Keratinocyte (primary cell): Measurements from ENCODE around the gene FBRS. TPM values are rescaled to one million over a fixed set of nuclear protein-coding genes. Genes with fewer than 3 reads are reported as not detected.
"Not testable (repeated sequence)": the region's sequence is repeated elsewhere in the genome, so short reads cannot be mapped to it uniquely, and the experiment has no call there.

ENCODE experiments used
- DNase-seq: peaks from one replicate; pipeline ENCODE4 v3.0.0-alpha.2; 2011; ENCODE audit warnings: low read depth, missing footprints, low spot score
- FAIRE-seq: peaks from 2 replicates; lab custom pipeline; 2011; peaks lifted over from hg19 to GRCh38; lab: Jason Lieb, UNC
- H2AFZ ChIP-seq: 2 replicates; pipeline ENCODE4 v1.6.0; 2012; ENCODE audit warnings: low read length, control low read depth, inconsistent platforms; ENCODE audit not compliant: control insufficient read depth
- H3K27ac ChIP-seq: 2 replicates; pipeline ENCODE4 v1.5.1; 2011; ENCODE audit warnings: low read length; ENCODE audit not compliant: control insufficient read depth, insufficient read depth
- H3K27me3 ChIP-seq: 3 replicates; pipeline ENCODE4 v1.6.0; 2011; ENCODE audit warnings: low read length; ENCODE audit not compliant: control insufficient read depth, insufficient read depth; ENCODE audit errors: extremely low read depth
- H3K36me3 ChIP-seq, 2 experiments: 2 replicates in 1 of 2; 3 replicates in 1 of 2; pipeline ENCODE4 v1.5.1; 2011; ENCODE audit warnings: low read length in 2 of 2, mild to moderate bottlenecking in 1 of 2; ENCODE audit not compliant: control insufficient read depth in 2 of 2, insufficient read depth in 2 of 2; ENCODE audit errors: extremely low read depth in 1 of 2
- H3K4me1 ChIP-seq: 3 replicates; pipeline ENCODE4 v1.5.1; 2011; ENCODE audit warnings: low read length; ENCODE audit not compliant: control insufficient read depth, insufficient read depth; ENCODE audit errors: extremely low read depth
- H3K4me2 ChIP-seq: 3 replicates; pipeline ENCODE4 v1.6.0; 2011; ENCODE audit warnings: low read depth, low read length; ENCODE audit not compliant: control insufficient read depth, insufficient read depth; ENCODE audit errors: extremely low read depth
- H3K4me3 ChIP-seq, 3 experiments: fragments of 200-600 bp in 1 of 3; sonication (generic) in 1 of 3; 2 replicates in 2 of 3; 3 replicates in 1 of 3; pipeline ENCODE4 v1.5.1; 2011 to 2016; ENCODE audit warnings: low read length in 3 of 3, mild to moderate bottlenecking in 3 of 3, control low read depth in 2 of 3, inconsistent platforms in 1 of 3, low read depth in 1 of 3, mixed read lengths in 1 of 3, mixed run types in 1 of 3, moderate library complexity in 1 of 3; ENCODE audit not compliant: control insufficient read depth in 2 of 3, insufficient read depth in 2 of 3; ENCODE audit errors: extremely low read depth in 1 of 3
- H3K79me2 ChIP-seq: 2 replicates; pipeline ENCODE4 v1.6.0; 2012; ENCODE audit warnings: low read length; ENCODE audit not compliant: control insufficient read depth, insufficient read depth
- H3K9ac ChIP-seq: 3 replicates; pipeline ENCODE4 v1.6.0; 2011; ENCODE audit warnings: low read length; ENCODE audit not compliant: control insufficient read depth, insufficient read depth; ENCODE audit errors: extremely low read depth
- H3K9me1 ChIP-seq: 3 replicates; pipeline ENCODE4 v1.6.0; 2011; ENCODE audit warnings: low read length; ENCODE audit not compliant: control insufficient read depth, insufficient read depth; ENCODE audit errors: extremely low read depth
- H3K9me3 ChIP-seq: 2 replicates; pipeline ENCODE4 v1.5.1; 2012; ENCODE audit warnings: low read depth, low read length; ENCODE audit not compliant: control insufficient read depth
- H4K20me1 ChIP-seq: 3 replicates; pipeline ENCODE4 v1.6.0; 2011; ENCODE audit warnings: low read length; ENCODE audit not compliant: control insufficient read depth, insufficient read depth; ENCODE audit errors: extremely low read depth
- EZH2 ChIP-seq: IDR thresholded peaks from one replicate; pipeline ENCODE4 v1.6.1; 2012; ENCODE audit warnings: inconsistent platforms, mild to moderate bottlenecking, low read length, moderate library complexity
- dilution Hi-C: fragments of 300-500 bp; cut with MboI; formaldehyde crosslinking; loops from one replicate; pipeline ENCODE4 v1.7.0; 2020; ENCODE audit warnings: low sequenced_read_pairs; ENCODE audit not compliant: extremely low pct_ligation_motif_present
- polyA plus RNA-seq, 5 experiments: library from polyadenylated mRNA; depleted of rRNA in 3 of 5; stranded (reverse) in 3 of 5; stranded (forward) in 1 of 5; unstranded in 1 of 5; fragments of >200 nt; gene quantifications; 1 replicate in 1 of 5; 2 replicates in 3 of 5; 3 replicates in 1 of 5; pipeline versions ENCODE4 v1.2.1 to v1.2.3, GENCODE V29; 2011 to 2012; ENCODE audit warnings: missing spikeins in 2 of 5, low read depth in 1 of 5, low replicate concordance in 1 of 5
- TF ChIP-seq, protein P1 (sequence below), 3 experiments: IDR thresholded peaks in 1 of 3; conservative IDR thresholded peaks in 1 of 3; optimal IDR thresholded peaks in 1 of 3; 2 replicates in 2 of 3; 3 replicates in 1 of 3; pipeline versions ENCODE3 to v1.5.1; 2011; ENCODE audit warnings: low read length in 3 of 3, mild to moderate bottlenecking in 3 of 3, moderate library complexity in 2 of 3, control low read depth in 1 of 3, inconsistent platforms in 1 of 3; ENCODE audit not compliant: insufficient read depth in 2 of 3; ENCODE audit errors: extremely low read depth in 1 of 3

The FBRS gene
- polyA plus RNA-seq, 1 donor (not counting 4 experiments of a cell fraction or from before 2014, with no cell fraction given) = 5.1 TPM

DNA sequence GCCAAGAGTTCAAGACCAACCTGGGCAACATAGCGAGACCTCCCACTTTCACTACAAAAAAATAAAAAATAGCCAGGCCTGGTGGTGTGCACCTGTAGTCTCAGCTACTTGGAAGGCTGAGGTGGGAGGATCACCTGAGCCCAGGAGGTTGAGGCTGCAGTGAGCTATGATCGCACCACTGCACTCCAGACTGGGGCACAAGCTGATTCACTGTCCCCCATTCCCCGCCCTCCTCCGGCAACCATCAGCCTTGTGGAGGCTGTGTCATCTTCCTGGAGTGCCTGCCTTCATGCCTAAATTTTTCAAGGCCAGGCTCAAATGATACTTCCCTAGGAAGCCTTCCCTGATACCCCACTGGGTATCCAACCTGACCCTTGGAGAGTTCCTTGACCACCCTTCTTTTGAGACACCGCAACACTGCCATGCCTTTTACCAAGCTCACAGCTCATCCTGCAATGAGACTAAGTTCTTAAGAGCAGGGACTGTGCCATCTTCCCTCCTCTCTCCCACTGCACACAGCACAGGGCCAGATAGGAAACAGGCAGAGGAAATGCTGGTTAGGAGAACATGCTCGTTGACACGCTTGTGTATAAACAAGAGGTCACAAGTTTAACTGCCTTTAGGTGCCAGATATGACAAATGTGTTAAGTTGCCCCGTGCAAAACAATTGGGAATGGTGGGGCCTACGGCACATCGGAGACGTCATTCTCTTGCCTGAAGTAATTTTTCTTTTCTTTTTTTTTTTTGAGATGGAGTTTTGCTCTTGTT lies 36.9 kb downstream of the FBRS start:
- Histone ChIP-seq H3K36me3 (peaks cover 0 to 2% of the 10 kb centered on the region in 2 experiments), H3K4me2 (no peak overlapping the region), H4K20me1 (no peaks in the 10 kb centered on the region), H3K27me3 (no peaks in the 10 kb centered on the region), H3K4me1 (peaks cover 10% of the 10 kb centered on the region), H3K9ac (no peak overlapping the region), H3K27ac (no peak overlapping the region), H3K79me2 (peaks cover 12% of the 10 kb centered on the region), H2AFZ (no peak overlapping the region), H3K4me3 (no peak overlapping the region), H3K9me3 (no peaks in the 10 kb centered on the region), H3K9me1 (no peaks in the 10 kb centered on the region)
- dilution Hi-C loops = no loop called here
- no peak for FAIRE-seq
- DNase-seq = no peak
- no peak for TF ChIP-seq EZH2
- TF ChIP-seq, protein P1, sequence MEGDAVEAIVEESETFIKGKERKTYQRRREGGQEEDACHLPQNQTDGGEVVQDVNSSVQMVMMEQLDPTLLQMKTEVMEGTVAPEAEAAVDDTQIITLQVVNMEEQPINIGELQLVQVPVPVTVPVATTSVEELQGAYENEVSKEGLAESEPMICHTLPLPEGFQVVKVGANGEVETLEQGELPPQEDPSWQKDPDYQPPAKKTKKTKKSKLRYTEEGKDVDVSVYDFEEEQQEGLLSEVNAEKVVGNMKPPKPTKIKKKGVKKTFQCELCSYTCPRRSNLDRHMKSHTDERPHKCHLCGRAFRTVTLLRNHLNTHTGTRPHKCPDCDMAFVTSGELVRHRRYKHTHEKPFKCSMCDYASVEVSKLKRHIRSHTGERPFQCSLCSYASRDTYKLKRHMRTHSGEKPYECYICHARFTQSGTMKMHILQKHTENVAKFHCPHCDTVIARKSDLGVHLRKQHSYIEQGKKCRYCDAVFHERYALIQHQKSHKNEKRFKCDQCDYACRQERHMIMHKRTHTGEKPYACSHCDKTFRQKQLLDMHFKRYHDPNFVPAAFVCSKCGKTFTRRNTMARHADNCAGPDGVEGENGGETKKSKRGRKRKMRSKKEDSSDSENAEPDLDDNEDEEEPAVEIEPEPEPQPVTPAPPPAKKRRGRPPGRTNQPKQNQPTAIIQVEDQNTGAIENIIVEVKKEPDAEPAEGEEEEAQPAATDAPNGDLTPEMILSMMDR (optimal IDR thresholded peaks at IDR 0.05 in 1 of 3, IDR thresholded peaks at IDR 0.05 in 1 of 3, conservative IDR thresholded peaks at IDR 0.05 in 1 of 3; ENCODE audit: extremely low read depth in 1 of 3, insufficient read depth in 2 of 3, low read length in 3 of 3) = no peak

DNA sequence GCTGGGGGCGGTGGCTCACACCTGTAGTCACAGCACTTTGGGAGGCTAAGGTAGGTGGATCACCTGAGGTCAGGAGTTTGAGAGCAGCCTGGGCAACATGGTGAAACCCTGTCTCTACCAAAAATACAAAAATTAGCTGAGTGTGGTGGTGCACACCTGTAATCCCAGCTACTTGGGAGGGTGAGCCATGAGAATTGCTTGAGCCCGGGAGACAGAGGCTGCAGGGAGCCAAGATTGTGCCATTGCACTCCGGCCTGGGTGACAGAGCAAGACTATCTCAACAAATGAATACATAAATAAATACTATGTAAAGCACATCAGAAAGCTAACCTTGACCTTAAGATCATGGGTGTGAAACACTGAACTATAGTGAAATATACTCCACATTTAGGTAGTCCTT lies 38.4 kb downstream of the FBRS start:
- Histone ChIP-seq H3K4me1 (peaks cover 12% of the 10 kb centered on the region), H3K36me3 (peaks cover 5 to 13% of the 10 kb centered on the region in 2 experiments), H3K79me2 (peaks cover 27% of the 10 kb centered on the region)
- H2AFZ ChIP-seq, H3K9ac ChIP-seq, H3K9me1 ChIP-seq, H3K9me3 ChIP-seq, FAIRE-seq, H3K27me3 ChIP-seq, H3K4me3 ChIP-seq, DNase-seq, H4K20me1 ChIP-seq, dilution Hi-C loops, H3K27ac ChIP-seq, H3K4me2 ChIP-seq: not testable (repeated sequence)
